Sigmoid colon (tissue), 7 donors: ENCODE results near the gene NPC1. TPM values are rescaled to one million over a fixed set of nuclear protein-coding genes. Genes with fewer than 3 reads are reported as not detected.

Source experiments
- DNase-seq: peaks from one replicate; pipeline ENCODE4 v3.0.0-alpha.2; 2019
- H3K27ac ChIP-seq, 4 donors: fragments of 200-600 bp; sonication (generic); one replicate each; pipeline ENCODE4 v1.5.1; 2016 to 2019; ENCODE audit warnings: mild to moderate bottlenecking in 1 of 4
- H3K27me3 ChIP-seq, 3 donors: fragments of 200-600 bp; sonication (generic); one replicate each; pipeline ENCODE4 v1.5.1; 2019; ENCODE audit warnings: mild to moderate bottlenecking in 1 of 3
- H3K36me3 ChIP-seq, 4 donors: fragments of 200-600 bp; sonication (generic); one replicate each; pipeline ENCODE4 v1.5.1; 2016 to 2019
- H3K4me1 ChIP-seq, 4 donors: fragments of 200-600 bp; sonication (generic); one replicate each; pipeline ENCODE4 v1.5.1; 2017 to 2019
- H3K4me3 ChIP-seq, 4 donors: fragments of 200-600 bp; sonication (generic); one replicate each; pipeline ENCODE4 v1.5.1; 2017 to 2019; ENCODE audit warnings: mild to moderate bottlenecking in 2 of 4, moderate library complexity in 1 of 4
- H3K9me3 ChIP-seq, 4 donors: fragments of 200-600 bp in 3 of 4; sonication (generic) in 3 of 4; one replicate each; pipeline versions ENCODE4 v1.5.1 to v1.6.1; 2013 to 2019
- EP300 ChIP-seq, 4 donors: sonication (generic); formaldehyde crosslinking; IDR thresholded peaks; one replicate each; pipeline ENCODE4 v1.6.1; 2017; ENCODE audit warnings: antibody characterized with exemption in 4 of 4
- POLR2A ChIP-seq, 2 donors: fragments of 450-650 bp; IDR thresholded peaks; one replicate each; pipeline ENCODE4 v1.6.1; 2016; ENCODE audit warnings: antibody characterized with exemption in 2 of 2, mild to moderate bottlenecking in 2 of 2, moderate library complexity in 2 of 2
- POLR2AphosphoS5 ChIP-seq, 4 donors: sonication (generic); formaldehyde crosslinking; IDR thresholded peaks; one replicate each; pipeline ENCODE4 v1.6.1; 2017; ENCODE audit warnings: antibody characterized with exemption in 4 of 4
- WGBS, 2 donors: extraction: QIAGEN DNeasy Blood & Tissue Kit; methylation state at CpG; one replicate each; pipeline ENCODE4 v1.1.7; 2013; 5-methylcytosine and 5-hydroxymethylcytosine counted together
- intact Hi-C: fragments of 100-400 bp; cut with DNase I; formaldehyde crosslinking; loops from one replicate; pipeline ENCODE4 v1.15.1; 2023
- polyA plus RNA-seq, 3 donors: library from polyadenylated mRNA; stranded (reverse); fragments of 200-250 nt; gene quantifications; one replicate each; pipeline ENCODE4 v1.2.3, GENCODE V29; 2013
- total RNA-seq, 4 donors: library from RNA; depleted of rRNA; stranded (reverse); fragments of >200 nt; gene quantifications; one replicate each; pipeline ENCODE4 v1.1.0, GENCODE V29; 2016
- TF ChIP-seq, protein P1 (sequence below), 4 experiments: fragments of 450-650 bp in 3 of 4; fragments of 200-600 bp in 1 of 4; IDR thresholded peaks; one replicate each; pipeline ENCODE4 v1.5.1; 2016 to 2019; ENCODE audit warnings: antibody characterized with exemption in 4 of 4, mild to moderate bottlenecking in 3 of 4, moderate library complexity in 2 of 4
- donor health status: healthy with polysubstance abuse.
- donor health status: Bipolar disorder and iron deficiency.
- donor health status: healthy.

The NPC1 gene
- total and polyA plus RNA-seq, 7 donors: 9.0 to 59.2 (median 34.9) TPM

DNA sequence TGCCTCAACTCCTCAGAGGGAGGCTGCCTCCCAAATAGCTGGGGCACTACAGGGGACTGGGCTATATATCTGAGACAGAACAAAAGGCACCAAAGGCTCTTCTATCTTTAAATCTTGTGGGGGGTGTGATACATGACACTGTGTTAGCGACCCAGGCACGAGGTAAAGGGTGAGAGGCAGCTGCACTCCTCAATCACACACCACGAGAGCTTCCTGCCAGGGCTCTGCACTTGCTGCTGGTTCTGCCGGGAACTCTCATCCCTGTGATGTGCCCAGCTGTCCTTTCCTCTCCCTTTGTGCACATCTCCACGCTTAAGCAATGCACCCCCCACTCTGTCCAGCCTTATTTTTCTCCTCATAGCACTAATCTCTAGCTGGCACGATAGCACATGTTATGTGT is 32.4 kb downstream of the NPC1 start:
- Histone ChIP-seq H3K4me1 (no peaks in the 10 kb centered on the region), H3K4me3 (no peak overlapping the region), H3K9me3 (no peaks in the 10 kb centered on the region), H3K36me3 (peaks cover 29 to 92% (median 57%) of the 10 kb centered on the region in 4 donors), H3K27me3 (no peaks in the 10 kb centered on the region), H3K27ac (no peak overlapping the region)
- intact Hi-C loops: no loop called here
- WGBS, 2 donors: 81 to 92% methylated on average over 6 of the region's 6 CpGs
- no peak for TF ChIP-seq EP300 (IDR thresholded peaks at IDR 0.05)
- TF ChIP-seq POLR2A (IDR thresholded peaks at IDR 0.05): no peak
- no peak for TF ChIP-seq POLR2AphosphoS5 (IDR thresholded peaks at IDR 0.05)
- TF ChIP-seq, protein P1, sequence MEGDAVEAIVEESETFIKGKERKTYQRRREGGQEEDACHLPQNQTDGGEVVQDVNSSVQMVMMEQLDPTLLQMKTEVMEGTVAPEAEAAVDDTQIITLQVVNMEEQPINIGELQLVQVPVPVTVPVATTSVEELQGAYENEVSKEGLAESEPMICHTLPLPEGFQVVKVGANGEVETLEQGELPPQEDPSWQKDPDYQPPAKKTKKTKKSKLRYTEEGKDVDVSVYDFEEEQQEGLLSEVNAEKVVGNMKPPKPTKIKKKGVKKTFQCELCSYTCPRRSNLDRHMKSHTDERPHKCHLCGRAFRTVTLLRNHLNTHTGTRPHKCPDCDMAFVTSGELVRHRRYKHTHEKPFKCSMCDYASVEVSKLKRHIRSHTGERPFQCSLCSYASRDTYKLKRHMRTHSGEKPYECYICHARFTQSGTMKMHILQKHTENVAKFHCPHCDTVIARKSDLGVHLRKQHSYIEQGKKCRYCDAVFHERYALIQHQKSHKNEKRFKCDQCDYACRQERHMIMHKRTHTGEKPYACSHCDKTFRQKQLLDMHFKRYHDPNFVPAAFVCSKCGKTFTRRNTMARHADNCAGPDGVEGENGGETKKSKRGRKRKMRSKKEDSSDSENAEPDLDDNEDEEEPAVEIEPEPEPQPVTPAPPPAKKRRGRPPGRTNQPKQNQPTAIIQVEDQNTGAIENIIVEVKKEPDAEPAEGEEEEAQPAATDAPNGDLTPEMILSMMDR (IDR thresholded peaks at IDR 0.05): no peak
- no peak for DNase-seq

DNA sequence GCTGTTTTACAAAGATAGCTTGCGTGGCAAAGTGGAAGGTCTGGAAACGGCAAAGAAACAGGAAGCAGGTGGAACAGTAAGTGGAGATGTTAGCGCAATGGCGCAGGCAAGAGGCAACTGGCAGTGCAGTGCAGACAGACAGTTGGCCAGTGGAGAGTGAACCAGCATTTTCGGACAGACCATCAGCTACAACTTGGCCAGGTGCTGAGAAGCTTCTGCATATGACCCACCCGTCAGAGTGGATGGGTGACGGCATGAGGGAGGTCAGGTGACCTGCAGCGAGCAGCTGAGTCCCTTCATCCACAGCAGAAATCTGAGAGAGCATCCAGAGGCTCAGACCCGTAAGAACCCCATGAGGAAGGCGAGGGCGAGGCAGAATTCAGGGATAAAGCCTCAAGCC is 33.8 kb downstream of the NPC1 start:
- DNase-seq: no peak
- Histone ChIP-seq H3K27ac (no peak overlapping the region), H3K9me3 (no peaks in the 10 kb centered on the region), H3K27me3 (no peaks in the 10 kb centered on the region), H3K4me1 (no peaks in the 10 kb centered on the region), H3K4me3 (no peak overlapping the region), H3K36me3 (peaks cover 29 to 91% (median 56%) of the 10 kb centered on the region in 4 donors)
- intact Hi-C loops: no loop called here
- no peak for TF ChIP-seq POLR2A (IDR thresholded peaks at IDR 0.05)
- TF ChIP-seq, protein P1 (IDR thresholded peaks at IDR 0.05): no peak
- no peak for TF ChIP-seq POLR2AphosphoS5 (IDR thresholded peaks at IDR 0.05)
- TF ChIP-seq EP300 (IDR thresholded peaks at IDR 0.05): no peak
- 85 to 92% methylated on average over 11 of the region's 11 CpGs for WGBS, 2 donors

DNA sequence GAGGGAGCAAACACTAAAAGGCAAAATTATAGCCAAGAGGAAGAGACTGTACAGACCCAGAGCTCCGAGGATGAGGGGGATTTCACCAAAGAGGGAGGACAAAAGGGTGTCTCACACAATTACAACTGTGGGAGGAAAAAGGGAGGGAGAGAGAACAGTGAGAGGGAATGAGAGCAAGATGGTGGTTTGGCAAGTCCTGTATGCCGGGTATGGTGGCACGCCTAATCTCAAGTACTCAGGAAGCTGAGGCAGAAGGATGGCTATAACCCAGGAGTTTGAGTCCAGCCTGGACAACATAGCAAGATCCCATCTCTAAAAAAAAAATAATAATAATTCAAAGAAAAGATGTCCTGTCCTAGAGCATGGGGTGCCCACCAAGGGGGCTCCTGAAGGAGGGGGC is 34.3 kb downstream of the NPC1 start:
- H3K9me3 ChIP-seq: no peaks in the 10 kb centered on the region
- TF ChIP-seq, protein P1 (IDR thresholded peaks at IDR 0.05): no peak
- TF ChIP-seq POLR2AphosphoS5 (IDR thresholded peaks at IDR 0.05) (no peak), EP300 (IDR thresholded peaks at IDR 0.05) (no peak), POLR2A (IDR thresholded peaks at IDR 0.05) (no peak)
- H3K27ac ChIP-seq: no peak overlapping the region
- H3K4me1 ChIP-seq: no peaks in the 10 kb centered on the region
- no peaks in the 10 kb centered on the region for H3K27me3 ChIP-seq
- 56 to 99% methylated on average over 3 of the region's 3 CpGs for WGBS, 2 donors
- DNase-seq: no peak
- intact Hi-C loops: no loop called here
- H3K4me3 ChIP-seq: no peak overlapping the region
- H3K36me3 ChIP-seq: peaks cover 29 to 91% (median 58%) of the 10 kb centered on the region in 4 donors

DNA sequence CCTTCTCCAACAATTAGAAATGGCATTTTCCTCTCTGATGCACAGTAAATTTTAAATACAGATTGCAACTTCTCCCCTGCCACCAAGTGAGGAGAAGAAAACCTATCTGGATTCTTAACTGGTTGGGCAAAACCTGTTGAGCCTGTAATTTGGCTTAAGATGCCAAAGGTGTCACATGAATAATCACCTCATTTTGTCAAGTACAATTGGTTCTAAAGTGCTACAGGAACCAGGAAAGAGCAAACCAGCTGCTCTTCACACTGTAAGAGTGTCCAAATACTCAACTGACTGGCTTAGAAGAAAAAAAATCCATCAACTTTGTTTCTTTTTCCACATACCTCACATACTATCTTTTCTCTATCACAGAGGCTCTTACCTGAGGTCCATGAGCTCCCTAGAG is 35.4 kb downstream of the NPC1 start:
- Histone ChIP-seq H3K9me3 (no peaks in the 10 kb centered on the region), H3K4me1 (no peaks in the 10 kb centered on the region), H3K27me3 (no peaks in the 10 kb centered on the region), H3K4me3 (no peak overlapping the region), H3K27ac (no peak overlapping the region), H3K36me3 (peaks cover 29 to 91% (median 48%) of the 10 kb centered on the region in 4 donors)
- intact Hi-C loops: no loop called here
- TF ChIP-seq POLR2AphosphoS5 (IDR thresholded peaks at IDR 0.05) (no peak), EP300 (IDR thresholded peaks at IDR 0.05) (no peak)
- TF ChIP-seq, protein P1 (IDR thresholded peaks at IDR 0.05): no peak
- no peak for DNase-seq

DNA sequence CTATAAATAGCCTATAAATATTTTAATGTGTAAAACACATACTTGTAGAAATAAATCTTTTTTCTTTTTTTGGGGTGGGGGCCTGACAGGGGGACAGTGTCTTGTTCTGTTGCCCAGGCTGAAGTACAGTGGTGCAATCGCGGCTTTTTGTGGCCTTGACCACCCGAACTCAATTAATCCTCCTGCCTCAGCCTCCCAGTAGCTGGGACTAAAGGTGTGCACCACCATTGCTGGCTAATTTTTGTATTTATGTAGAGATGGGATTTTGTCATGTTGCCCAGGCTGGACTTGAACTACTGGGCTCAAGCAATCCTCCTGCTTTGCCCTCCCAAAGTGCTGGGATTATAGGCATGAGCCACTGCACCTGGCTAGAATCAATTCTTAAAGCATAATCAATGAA is 37.6 kb downstream of the NPC1 start:
- no peaks in the 10 kb centered on the region for H3K4me1 ChIP-seq
- H3K27ac ChIP-seq: no peak overlapping the region
- no peak overlapping the region for H3K4me3 ChIP-seq
- no peak for TF ChIP-seq EP300 (IDR thresholded peaks at IDR 0.05)
- TF ChIP-seq POLR2A (IDR thresholded peaks at IDR 0.05): no peak
- DNase-seq: no peak
- no peaks in the 10 kb centered on the region for H3K9me3 ChIP-seq
- WGBS, 2 donors: 92 to 98% methylated on average over 3 of the region's 3 CpGs
- intact Hi-C loops: no loop called here
- H3K36me3 ChIP-seq: peaks cover 12 to 91% (median 38%) of the 10 kb centered on the region in 4 donors
- H3K27me3 ChIP-seq: no peaks in the 10 kb centered on the region
